ENCODE measurements around the gene B4GALT7. TPM values are rescaled to one million over a fixed set of nuclear protein-coding genes. Genes with fewer than 3 reads are reported as not detected.

Gene B4GALT7
- polyA plus RNA-seq, 3 donors from 2014 or later, result 11.7 to 30.2 (median 21.0) TPM

DNA sequence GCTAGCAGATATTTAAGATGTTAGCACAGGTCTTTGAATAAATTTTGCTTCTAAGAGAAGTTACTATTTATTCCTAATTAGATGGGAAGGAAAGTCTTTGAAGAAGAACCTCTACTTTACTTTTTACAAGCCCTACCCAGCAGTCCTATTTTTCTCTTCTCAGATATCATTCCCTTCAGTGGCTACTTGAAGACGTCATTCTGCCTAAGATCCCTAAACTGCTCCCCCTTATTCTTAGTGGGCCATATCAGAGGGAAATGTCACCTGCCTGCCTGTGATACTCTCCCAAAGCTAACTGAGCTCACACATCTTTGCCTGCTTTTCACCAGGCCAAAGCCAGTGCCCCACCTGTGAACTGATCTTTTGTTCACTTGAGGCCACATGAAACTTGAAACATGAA is 24.4 kb upstream of the B4GALT7 start:
- no peak overlapping the region for H3K27ac Mint-ChIP-seq
- H3K4me3 Mint-ChIP-seq, result no peak overlapping the region
- no peaks in the 10 kb centered on the region for H3K9me3 Mint-ChIP-seq
- no peak for DNase-seq
- H3K4me1 Mint-ChIP-seq, result no peaks in the 10 kb centered on the region
- no peaks in the 10 kb centered on the region for H3K36me3 Mint-ChIP-seq
- H3K27me3 Mint-ChIP-seq (ENCODE audit: low read depth in 3 of 3), result peaks cover 3 to 6% (median 4%) of the 10 kb centered on the region in 3 donors

DNA sequence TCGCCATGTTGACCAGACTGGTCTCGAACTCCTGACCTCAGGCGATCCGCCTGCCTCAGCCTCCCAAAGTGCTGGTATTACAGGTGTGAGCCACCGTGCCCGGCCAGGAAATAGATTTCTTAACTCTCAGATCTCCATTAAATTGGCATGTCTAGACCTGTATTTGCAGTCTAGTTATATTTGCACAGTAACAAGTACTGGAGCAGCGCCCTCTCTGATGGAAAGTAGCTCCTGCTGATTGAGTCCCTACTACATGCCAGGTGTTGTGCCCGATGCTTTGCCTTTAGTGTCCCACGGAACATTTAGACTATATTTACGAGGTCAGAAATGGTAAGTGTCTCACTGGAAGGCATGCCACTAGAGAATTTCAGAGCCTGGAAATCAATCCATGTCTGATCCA is 23.8 kb upstream of the B4GALT7 start:
- no peak for DNase-seq
- H3K36me3 Mint-ChIP-seq, result no peaks in the 10 kb centered on the region
- no peak overlapping the region for H3K4me3 Mint-ChIP-seq
- no peaks in the 10 kb centered on the region for H3K9me3 Mint-ChIP-seq
- no peaks in the 10 kb centered on the region for H3K4me1 Mint-ChIP-seq
- H3K27ac Mint-ChIP-seq, result no peak overlapping the region
- H3K27me3 Mint-ChIP-seq (ENCODE audit: low read depth in 3 of 3), result peaks cover 3 to 6% (median 4%) of the 10 kb centered on the region in 3 donors

DNA sequence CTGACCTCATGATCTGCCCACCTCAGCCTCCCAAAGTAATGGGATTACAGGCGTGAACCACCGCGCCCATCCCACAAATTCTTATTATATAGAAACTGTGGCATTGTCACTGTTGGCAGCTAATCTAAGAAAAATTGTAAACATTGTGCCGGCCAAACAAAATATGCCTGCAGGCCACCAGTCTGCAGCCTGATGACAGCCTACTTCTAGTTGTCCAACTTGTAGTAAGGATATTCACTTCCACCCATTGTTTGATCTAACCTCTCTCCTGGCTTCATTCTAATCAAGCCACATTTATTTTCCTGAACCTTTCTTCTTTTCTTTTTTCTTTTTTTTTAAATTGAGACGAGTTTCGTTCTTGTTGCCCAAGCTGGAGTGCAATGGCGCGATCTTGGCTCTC is 21.6 kb upstream of the B4GALT7 start:
- H3K9me3 Mint-ChIP-seq, result no peaks in the 10 kb centered on the region
- H3K4me3 Mint-ChIP-seq, result no peak overlapping the region
- H3K36me3 Mint-ChIP-seq, result no peaks in the 10 kb centered on the region
- DNase-seq, result no peak
- H3K27me3 Mint-ChIP-seq (ENCODE audit: low read depth in 3 of 3), result peaks cover 0 to 11% (median 7%) of the 10 kb centered on the region in 3 donors
- no peak overlapping the region for H3K27ac Mint-ChIP-seq
- H3K4me1 Mint-ChIP-seq, result no peaks in the 10 kb centered on the region

DNA sequence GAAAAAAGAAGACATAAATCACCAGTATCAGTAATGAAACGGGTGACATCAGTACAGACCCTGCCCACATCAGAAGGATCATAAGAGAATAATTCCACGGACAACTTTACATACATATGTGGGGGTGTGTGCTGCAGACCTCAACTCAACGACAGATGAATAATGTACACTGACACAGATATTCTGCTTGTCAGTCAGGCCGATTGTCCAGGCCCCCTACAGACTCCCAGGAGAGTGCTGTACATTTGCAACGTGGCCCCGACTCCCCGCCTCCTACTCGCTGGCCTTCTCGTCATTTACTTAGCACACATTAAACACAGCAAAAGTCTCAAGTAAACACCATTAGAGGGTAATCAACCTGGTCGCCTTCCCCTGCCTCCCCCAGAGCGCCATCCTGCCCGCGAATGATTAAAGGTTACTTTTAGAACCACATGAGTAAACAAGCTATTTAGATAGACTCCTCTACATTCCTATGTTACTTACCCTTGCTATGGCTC is 11.5 kb upstream of the B4GALT7 start:
- Mint-ChIP-seq H3K4me1 (peaks cover 21 to 23% of the 10 kb centered on the region in 2 donors), H3K36me3 (peaks cover 0 to 4% (median 3%) of the 10 kb centered on the region in 3 donors), H3K27me3 (ENCODE audit: low read depth in 3 of 3) (peaks cover 9 to 14% (median 12%) of the 10 kb centered on the region in 3 donors), H3K4me3 (no peak overlapping the region), H3K9me3 (no peaks in the 10 kb centered on the region), H3K27ac (no peak overlapping the region)
- DNase-seq, result no peak

GRCh38 chr5:177590406-177590805 is 9.5 kb upstream of the B4GALT7 start:
- Mint-ChIP-seq H3K36me3 (peaks cover 3 to 18% (median 9%) of the 10 kb centered on the region in 3 donors), H3K27me3 (ENCODE audit: low read depth in 3 of 3) (peaks cover 6 to 18% (median 9%) of the 10 kb centered on the region in 3 donors), H3K9me3 (no peaks in the 10 kb centered on the region), H3K4me3 (peak overlapping the region in 3 of 5 donors; percentile 36 to 46 (median 41)), H3K4me1 (peaks cover 25 to 31% of the 10 kb centered on the region in 2 donors), H3K27ac (no peak overlapping the region)
- DNase-seq, result no peak

DNA sequence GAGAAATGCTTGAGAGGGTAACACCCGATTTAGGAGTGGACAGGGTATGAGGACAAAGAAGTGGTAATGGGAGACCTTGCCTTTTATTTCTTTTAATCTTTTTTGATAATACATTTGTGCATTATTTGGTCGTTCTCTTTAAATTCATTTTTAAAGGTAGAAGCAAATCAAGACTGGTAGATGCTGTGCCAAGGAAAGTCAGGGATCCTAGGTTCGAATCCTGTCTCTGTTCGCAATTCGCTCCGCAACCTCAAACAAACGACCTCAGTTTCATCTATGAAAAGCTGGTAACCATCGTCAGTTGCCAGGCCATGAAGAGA is 8.3 kb upstream of the B4GALT7 start:
- DNase-seq, result no peak
- peaks cover 6 to 18% (median 6%) of the 10 kb centered on the region in 3 donors for H3K27me3 Mint-ChIP-seq (ENCODE audit: low read depth in 3 of 3)
- peak overlapping the region; percentile 93 to 100 (median 98) for H3K4me3 Mint-ChIP-seq
- H3K4me1 Mint-ChIP-seq, result peaks cover 29 to 31% of the 10 kb centered on the region in 2 donors
- H3K36me3 Mint-ChIP-seq, result peaks cover 7 to 27% (median 9%) of the 10 kb centered on the region in 3 donors
- peak overlapping the region in 5 of 6 donors; percentile 68 to 93 (median 81) for H3K27ac Mint-ChIP-seq
- no peaks in the 10 kb centered on the region for H3K9me3 Mint-ChIP-seq

DNA sequence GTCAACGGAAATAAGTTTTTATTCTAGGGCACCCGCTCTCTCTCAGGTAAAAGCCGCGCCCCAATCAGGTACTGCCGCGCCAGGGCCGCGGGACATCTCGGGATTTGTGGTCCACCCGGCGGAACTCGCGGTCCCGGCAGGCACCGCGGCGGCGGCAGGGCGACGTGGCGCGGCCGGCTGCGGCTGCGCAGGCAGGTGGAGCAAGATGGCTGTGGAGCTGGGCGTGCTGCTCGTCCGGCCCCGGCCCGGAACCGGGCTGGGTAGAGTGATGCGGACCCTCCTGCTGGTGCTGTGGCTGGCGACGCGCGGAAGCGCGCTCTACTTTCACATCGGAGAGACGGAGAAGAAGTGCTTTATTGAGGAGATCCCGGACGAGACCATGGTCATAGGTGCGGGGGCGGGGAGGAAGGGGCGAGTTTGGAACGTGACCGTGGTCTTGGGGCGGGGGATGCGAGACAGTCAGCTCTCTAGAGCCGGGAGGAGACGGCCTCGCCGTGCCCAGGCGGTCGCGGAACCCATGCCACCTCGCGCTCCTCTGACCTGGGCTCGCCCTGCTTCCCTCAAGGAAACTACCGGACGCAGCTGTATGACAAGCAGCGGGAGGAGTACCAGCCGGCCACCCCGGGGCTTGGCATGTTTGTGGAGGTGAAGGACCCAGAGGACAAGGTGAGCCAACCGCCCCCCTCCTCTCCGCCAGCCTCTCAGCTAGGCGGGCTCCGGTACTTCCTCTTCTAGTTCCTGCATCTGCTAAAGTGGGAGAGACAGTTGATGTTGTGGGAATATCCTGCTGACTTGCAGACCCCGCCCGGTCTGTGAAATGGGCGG is 7.7 kb upstream of the B4GALT7 start, which contains the start of gene TMED9:
TSS of gene TMED9 (plus strand) at position 194 of the 825 bp plus-strand sequence. CDS start at position 206, 12 bp downstream.
- H3K27me3 Mint-ChIP-seq (ENCODE audit: low read depth in 3 of 3), result peaks cover 6 to 18% (median 6%) of the 10 kb centered on the region in 3 donors
- H3K27ac Mint-ChIP-seq, result peak within 1 kb of the TSS; percentile 91 to 99 (median 96)
- peaks cover 29 to 31% of the 10 kb centered on the region in 2 donors for H3K4me1 Mint-ChIP-seq
- no peaks in the 10 kb centered on the region for H3K9me3 Mint-ChIP-seq
- peak; percentile 84 to 85 (median 84) for DNase-seq
- peak within 1 kb of the TSS; percentile 93 to 100 (median 98) for H3K4me3 Mint-ChIP-seq
- peaks cover 7 to 27% (median 9%) of the 10 kb centered on the region in 3 donors for H3K36me3 Mint-ChIP-seq

DNA sequence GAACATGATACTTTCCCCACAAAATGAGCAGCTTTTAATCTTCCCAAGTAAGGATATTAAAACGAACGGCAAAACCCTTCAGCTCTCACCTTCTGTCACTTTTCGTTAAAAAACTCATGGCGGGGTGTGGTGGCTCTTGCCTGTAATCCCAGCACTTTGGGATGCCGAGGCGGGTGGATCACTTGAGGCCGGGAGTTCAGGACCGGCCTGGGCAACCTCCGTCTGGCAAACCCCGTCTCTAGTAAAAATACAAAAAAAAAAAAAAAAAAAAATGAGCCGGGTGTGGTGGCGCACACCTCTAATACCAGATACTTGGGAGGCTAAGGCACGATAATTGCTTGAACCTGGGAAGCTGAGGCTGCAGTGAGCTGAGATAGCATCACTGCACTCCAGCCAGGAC is 7.0 kb upstream of the B4GALT7 start:
- peaks cover 7 to 27% (median 9%) of the 10 kb centered on the region in 3 donors for H3K36me3 Mint-ChIP-seq
- peaks cover 29 to 31% of the 10 kb centered on the region in 2 donors for H3K4me1 Mint-ChIP-seq
- DNase-seq, result no peak
- peaks cover 4 to 18% (median 6%) of the 10 kb centered on the region in 3 donors for H3K27me3 Mint-ChIP-seq (ENCODE audit: low read depth in 3 of 3)
- H3K27ac Mint-ChIP-seq, result peak overlapping the region; percentile 82 to 99 (median 96)
- no peaks in the 10 kb centered on the region for H3K9me3 Mint-ChIP-seq
- peak overlapping the region; percentile 93 to 100 (median 98) for H3K4me3 Mint-ChIP-seq

DNA sequence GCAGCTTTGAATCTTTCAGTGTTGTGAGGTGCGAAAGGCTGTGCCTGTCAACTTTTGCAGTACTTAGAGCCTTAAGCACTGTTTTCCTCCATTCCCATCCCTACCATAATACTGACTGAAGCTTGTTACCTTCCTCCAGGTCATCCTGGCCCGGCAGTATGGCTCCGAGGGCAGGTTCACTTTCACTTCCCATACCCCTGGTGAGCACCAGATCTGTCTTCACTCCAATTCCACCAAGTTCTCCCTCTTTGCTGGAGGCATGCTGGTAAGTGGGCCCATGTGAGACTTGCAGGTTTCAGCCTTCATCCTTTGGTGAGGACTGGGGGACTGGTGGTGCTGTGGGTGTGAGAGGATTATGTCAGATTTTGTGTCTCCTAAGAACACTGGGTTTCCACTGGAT is 6.4 kb upstream of the B4GALT7 start:
- peak overlapping the region; percentile 56 to 100 (median 96) for H3K4me3 Mint-ChIP-seq
- no peaks in the 10 kb centered on the region for H3K9me3 Mint-ChIP-seq
- peaks cover 31 to 33% of the 10 kb centered on the region in 2 donors for H3K4me1 Mint-ChIP-seq
- H3K27ac Mint-ChIP-seq, result peak overlapping the region in 4 of 6 donors; percentile 44 to 84 (median 66)
- peaks cover 4 to 17% (median 9%) of the 10 kb centered on the region in 3 donors for H3K27me3 Mint-ChIP-seq (ENCODE audit: low read depth in 3 of 3)
- peaks cover 7 to 27% (median 9%) of the 10 kb centered on the region in 3 donors for H3K36me3 Mint-ChIP-seq
- no peak for DNase-seq

DNA sequence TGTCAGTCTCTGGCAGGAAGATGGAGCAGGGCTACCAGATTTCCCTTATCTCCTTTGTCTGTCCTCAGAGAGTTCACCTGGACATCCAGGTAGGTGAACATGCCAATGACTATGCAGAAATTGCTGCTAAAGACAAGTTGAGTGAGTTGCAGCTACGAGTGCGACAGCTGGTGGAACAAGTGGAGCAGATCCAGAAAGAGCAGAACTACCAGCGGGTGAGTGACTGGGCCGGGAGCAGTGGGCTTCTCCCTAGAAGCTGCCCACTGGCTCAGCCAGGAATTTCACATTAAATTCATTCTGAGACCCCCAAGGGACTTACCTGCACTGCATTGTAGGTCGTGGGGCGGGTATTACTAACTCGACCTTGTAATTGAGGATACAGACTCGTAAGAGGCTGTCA is 5.9 kb upstream of the B4GALT7 start:
- peaks cover 7 to 27% (median 9%) of the 10 kb centered on the region in 3 donors for H3K36me3 Mint-ChIP-seq
- H3K4me3 Mint-ChIP-seq, result peak overlapping the region in 1 of 5 donors; percentile 96
- no peaks in the 10 kb centered on the region for H3K9me3 Mint-ChIP-seq
- H3K4me1 Mint-ChIP-seq, result peaks cover 35 to 39% of the 10 kb centered on the region in 2 donors
- peaks cover 4 to 17% (median 9%) of the 10 kb centered on the region in 3 donors for H3K27me3 Mint-ChIP-seq (ENCODE audit: low read depth in 3 of 3)
- DNase-seq, result no peak
- H3K27ac Mint-ChIP-seq, result no peak overlapping the region

- Mint-ChIP-seq H3K4me1 (peaks cover 38 to 41% of the 10 kb centered on the region in 2 donors), H3K4me3 (no peak overlapping the region), H3K36me3 (peaks cover 7 to 27% (median 9%) of the 10 kb centered on the region in 3 donors), H3K9me3 (no peaks in the 10 kb centered on the region), H3K27me3 (ENCODE audit: low read depth in 3 of 3) (peaks cover 4 to 17% (median 9%) of the 10 kb centered on the region in 3 donors), H3K27ac (no peak overlapping the region)
- DNase-seq, result no peak
These were observed 4.8 kb upstream of the B4GALT7 start for GRCh38 chr5:177595026-177595585.

DNA sequence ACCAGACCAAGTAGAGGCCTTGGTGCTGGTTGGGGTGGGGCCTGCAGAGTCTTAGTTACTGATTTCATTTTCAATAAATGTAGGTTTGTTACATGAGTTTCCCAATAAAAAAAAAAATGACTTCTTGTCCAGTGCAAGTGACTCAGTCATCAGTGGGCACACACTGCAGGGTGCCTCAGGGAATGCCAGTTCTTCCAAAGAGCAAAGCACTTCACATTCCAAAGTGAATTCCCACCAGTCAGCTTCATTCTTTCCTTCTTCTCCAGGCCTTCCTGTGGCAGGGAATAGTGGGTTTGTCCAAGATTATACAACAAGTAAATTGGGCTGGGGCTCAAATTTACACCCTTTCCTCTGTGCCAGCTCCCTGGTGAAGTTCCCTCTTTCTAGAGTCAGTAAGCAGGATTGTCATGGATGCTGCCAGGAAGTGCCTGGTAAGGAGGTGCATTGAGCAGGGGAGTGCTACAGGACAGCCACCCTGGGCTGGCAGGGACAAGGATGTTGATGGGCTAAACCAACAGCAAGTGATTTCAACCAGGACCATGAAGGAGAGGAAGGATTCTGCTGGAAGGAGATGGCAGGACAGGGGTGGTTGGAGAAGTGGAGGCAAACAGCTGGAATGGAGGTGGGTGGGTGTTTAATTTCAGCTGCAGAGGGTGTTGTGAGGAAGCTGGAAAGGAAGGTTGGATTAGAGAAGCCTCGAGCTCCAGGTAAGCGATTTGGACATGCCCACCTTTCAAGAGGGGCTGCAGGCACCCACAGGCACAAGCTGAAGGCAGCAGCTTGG is 3.7 kb upstream of the B4GALT7 start:
- H3K9me3 Mint-ChIP-seq, result peaks cover 0 to 1% (median 0%) of the 10 kb centered on the region in 6 donors
- no peak overlapping the region for H3K4me3 Mint-ChIP-seq
- H3K27me3 Mint-ChIP-seq (ENCODE audit: low read depth in 3 of 3), result peaks cover 4 to 24% (median 13%) of the 10 kb centered on the region in 3 donors
- peaks cover 9 to 27% (median 9%) of the 10 kb centered on the region in 3 donors for H3K36me3 Mint-ChIP-seq
- H3K27ac Mint-ChIP-seq, result peak overlapping the region in 1 of 6 donors; percentile 35
- no peak for DNase-seq
- H3K4me1 Mint-ChIP-seq, result peaks cover 46 to 51% of the 10 kb centered on the region in 2 donors

- Mint-ChIP-seq H3K27me3 (ENCODE audit: low read depth in 3 of 3) (peaks cover 4 to 19% (median 13%) of the 10 kb centered on the region in 3 donors), H3K4me1 (peaks cover 46 to 51% of the 10 kb centered on the region in 2 donors), H3K27ac (no peak overlapping the region), H3K36me3 (peaks cover 9 to 27% (median 9%) of the 10 kb centered on the region in 3 donors), H3K4me3 (no peak overlapping the region), H3K9me3 (peaks cover 0 to 1% (median 0%) of the 10 kb centered on the region in 6 donors)
- DNase-seq, result no peak
These were observed 3.1 kb upstream of the B4GALT7 start for GRCh38 chr5:177596775-177597238.

All from immature natural killer cell (primary cell).